ENCODE measurements around the gene ABCC9.

ABCC9 gene

GRCh38 chr12:21882635-21883034, 58.6 kb downstream of the ABCC9 start:
- DNase-seq (ENCODE audit: low read depth), result no peak
- H3K4me3 ChIP-seq (ENCODE audit: low read length), result no peak overlapping the region
- TF ChIP-seq CTCF (conservative IDR thresholded peaks at IDR 0.05; ENCODE audit: low read length), result no peak

- H3K4me3 ChIP-seq (ENCODE audit: low read length), result no peak overlapping the region
- no peak for DNase-seq (ENCODE audit: low read depth)
- TF ChIP-seq CTCF (conservative IDR thresholded peaks at IDR 0.05; ENCODE audit: low read length), result no peak
These were observed 59.3 kb downstream of the ABCC9 start for GRCh38 chr12:21881965-21882364.

GRCh38 chr12:21879312-21879711, 61.9 kb downstream of the ABCC9 start:
- no peak overlapping the region for H3K4me3 ChIP-seq (ENCODE audit: low read length)

GRCh38 chr12:21877293-21877982, 63.8 kb downstream of the ABCC9 start:
- no peak for DNase-seq (ENCODE audit: low read depth)

More at GRCh38 chr12:21879312-21879711, 61.9 kb downstream of the ABCC9 start:
- DNase-seq (ENCODE audit: low read depth), result no peak
- no peak for TF ChIP-seq CTCF (conservative IDR thresholded peaks at IDR 0.05; ENCODE audit: low read length)

GRCh38 chr12:21865846-21866245, 75.4 kb downstream of the ABCC9 start:
- no peak overlapping the region for H3K4me3 ChIP-seq (ENCODE audit: low read length)
- DNase-seq (ENCODE audit: low read depth), result no peak
- TF ChIP-seq CTCF (conservative IDR thresholded peaks at IDR 0.05; ENCODE audit: low read length), result no peak

More at GRCh38 chr12:21877293-21877982, 63.8 kb downstream of the ABCC9 start:
- no peak for TF ChIP-seq CTCF (conservative IDR thresholded peaks at IDR 0.05; ENCODE audit: low read length)
- no peak overlapping the region for H3K4me3 ChIP-seq (ENCODE audit: low read length)

- no peak for DNase-seq (ENCODE audit: low read depth)
- no peak overlapping the region for H3K4me3 ChIP-seq (ENCODE audit: low read length)
- TF ChIP-seq CTCF (conservative IDR thresholded peaks at IDR 0.05; ENCODE audit: low read length), result no peak
These were observed 80.7 kb downstream of the ABCC9 start for GRCh38 chr12:21860534-21860933.

- no peak overlapping the region for H3K4me3 ChIP-seq (ENCODE audit: low read length)
- TF ChIP-seq CTCF (conservative IDR thresholded peaks at IDR 0.05; ENCODE audit: low read length), result no peak
- DNase-seq (ENCODE audit: low read depth), result no peak
These were observed 81.1 kb downstream of the ABCC9 start for GRCh38 chr12:21860128-21860527.
